SK-N-SH (cell line): ENCODE measurements around the gene CBFA2T2. TPM values are rescaled to one million over a fixed set of nuclear protein-coding genes. Genes with fewer than 3 reads are reported as not detected.

Source experiments
- CTCF ChIA-PET: fragments of 300-600, 350-600 bp; formaldehyde crosslinking; extraction: SDS; loops from one replicate; lab custom pipeline; 2021; lab: Yijun Ruan, JAX
- POLR2A ChIA-PET: fragments of 350-600 bp; sonication (Branson Sonifier 250); formaldehyde crosslinking; extraction: SDS; loops from one replicate; lab custom pipeline; 2020; ENCODE audit warnings: antibody characterized with exemption, inconsistent platforms; lab: Yijun Ruan, JAX
- DNase-seq: peaks from one replicate; pipeline ENCODE4 v3.0.0; 2012
- H2AFZ ChIP-seq: fragments of 200-600 bp; sonication (generic); 2 replicates; pipeline ENCODE4 v1.8.1; 2016; ENCODE audit warnings: antibody characterized with exemption, mild to moderate bottlenecking, low read depth
- H3F3A ChIP-seq: fragments of 200-600 bp; sonication (generic); replicated peaks from 2 replicates; pipeline ENCODE3; 2016; ENCODE audit warnings: antibody characterized with exemption, mild to moderate bottlenecking; ENCODE audit not compliant: insufficient read depth
- H3K27ac ChIP-seq, 2 experiments: fragments of 200-500 bp in 1 of 2; fragments of 200-600 bp in 1 of 2; sonication (Bioruptor generic) in 1 of 2; sonication (generic), shearing (Covaris generic) in 1 of 2; 2 replicates each; pipeline versions ENCODE4 v1.5.1 to v1.6.1; 2014 to 2016; ENCODE audit warnings: low read depth in 2 of 2, inconsistent platforms in 1 of 2, low read length in 1 of 2, mild to moderate bottlenecking in 1 of 2, mixed read lengths in 1 of 2
- H3K27me3 ChIP-seq: fragments of 200-600 bp; sonication (generic), shearing (Covaris generic); 2 replicates; pipeline ENCODE4 v1.6.1; 2016; ENCODE audit warnings: mixed run types; ENCODE audit not compliant: insufficient read depth
- H3K36me3 ChIP-seq, 2 experiments: fragments of 200-500 bp in 1 of 2; fragments of 200-600 bp in 1 of 2; sonication (Bioruptor generic) in 1 of 2; sonication (generic) in 1 of 2; replicated peaks in 1 of 2; 2 replicates each; pipeline versions ENCODE3 to v1.5.1; 2014 to 2016; ENCODE audit warnings: low read length in 1 of 2, mild to moderate bottlenecking in 1 of 2; ENCODE audit not compliant: insufficient read depth in 2 of 2, control insufficient read depth in 1 of 2
- H3K4me1 ChIP-seq, 2 experiments: fragments of 200-500 bp in 1 of 2; fragments of 200-600 bp in 1 of 2; sonication (Bioruptor generic) in 1 of 2; sonication (generic), shearing (Covaris generic) in 1 of 2; 2 replicates each; pipeline versions ENCODE4 v1.5.1 to v1.6.1; 2014 to 2016; ENCODE audit warnings: low read depth in 1 of 2, low read length in 1 of 2, mixed run types in 1 of 2; ENCODE audit not compliant: insufficient read depth in 2 of 2, control insufficient read depth in 1 of 2
- H3K4me2 ChIP-seq: fragments of 200-600 bp; sonication (generic), shearing (Covaris generic); 2 replicates; pipeline ENCODE4 v1.6.1; 2017; ENCODE audit warnings: mixed run types
- H3K4me3 ChIP-seq, 2 experiments: fragments of 200-500 bp in 1 of 2; fragments of 200-600 bp in 1 of 2; sonication (Bioruptor generic) in 1 of 2; sonication (generic), shearing (Covaris generic) in 1 of 2; 2 replicates each; pipeline versions ENCODE4 v1.5.1 to v1.8.1; 2014 to 2016; ENCODE audit warnings: low read depth in 2 of 2, inconsistent platforms in 1 of 2, low read length in 1 of 2, mild to moderate bottlenecking in 1 of 2, mixed read lengths in 1 of 2, moderate library complexity in 1 of 2
- H3K79me2 ChIP-seq: fragments of 200-600 bp; sonication (generic); 2 replicates; pipeline ENCODE4 v1.8.1; 2017; ENCODE audit warnings: mild to moderate bottlenecking; ENCODE audit not compliant: insufficient read depth
- H3K9ac ChIP-seq: fragments of 200-600 bp; sonication (generic); 2 replicates; pipeline ENCODE4 v1.6.1; 2017; ENCODE audit warnings: mixed run types
- H3K9me2 ChIP-seq: fragments of 200-600 bp; sonication (generic); 2 replicates; pipeline ENCODE4 v1.6.1; 2017; ENCODE audit warnings: mixed run types
- H3K9me3 ChIP-seq: fragments of 200-600 bp; sonication (generic); 2 replicates; pipeline ENCODE4 v1.6.1; 2017; ENCODE audit warnings: mixed run types, mild to moderate bottlenecking, moderate library complexity
- H4K20me1 ChIP-seq: fragments of 200-600 bp; sonication (generic); 2 replicates; pipeline ENCODE4 v1.6.1; 2017; ENCODE audit warnings: mild to moderate bottlenecking, mixed run types; ENCODE audit not compliant: insufficient read depth
- CHD2 ChIP-seq: fragments of 150-350 bp; IDR thresholded peaks from 2 replicates; pipeline ENCODE4 v1.6.1; 2018; ENCODE audit warnings: low read length; ENCODE audit not compliant: partially characterized antibody
- FOSL2 ChIP-seq: IDR thresholded peaks from 2 replicates; pipeline ENCODE4 v1.4.0; 2012; ENCODE audit warnings: low read depth, mild to moderate bottlenecking, moderate library complexity, borderline replicate concordance
- FOXJ3 ChIP-seq: sonication (generic); formaldehyde crosslinking; IDR thresholded peaks from 2 replicates; pipeline ENCODE4 v1.5.1; 2020; ENCODE audit warnings: mild to moderate bottlenecking, missing genetic modification reagents
- GATA2 ChIP-seq: sonication (generic); formaldehyde crosslinking; IDR thresholded peaks from 2 replicates; pipeline ENCODE4 v1.5.0; 2020; ENCODE audit warnings: mild to moderate bottlenecking, missing genetic modification reagents
- MXI1 ChIP-seq: IDR thresholded peaks from 2 replicates; pipeline ENCODE4 v1.6.1; 2012; ENCODE audit warnings: mild to moderate bottlenecking, low read depth, low read length, improper control_type of control experiment
- RAD21 ChIP-seq: IDR thresholded peaks from 2 replicates; pipeline ENCODE4 v1.6.1; 2012; ENCODE audit warnings: mild to moderate bottlenecking, low read length
- RCOR1 ChIP-seq: fragments of 150-350 bp; IDR thresholded peaks from 2 replicates; pipeline ENCODE4 v1.6.1; 2017; ENCODE audit warnings: antibody characterized with exemption, low read length
- RFX5 ChIP-seq: IDR thresholded peaks from 2 replicates; pipeline ENCODE4 v1.6.1; 2012; ENCODE audit warnings: mild to moderate bottlenecking, improper control_type of control experiment, low read length
- SMC3 ChIP-seq: IDR thresholded peaks from 2 replicates; pipeline ENCODE4 v1.6.1; 2012; ENCODE audit warnings: low read depth, low read length, improper control_type of control experiment
- TAF1 ChIP-seq: IDR thresholded peaks from 2 replicates; pipeline ENCODE4 v1.6.1; 2012; ENCODE audit warnings: low read depth, mild to moderate bottlenecking, low read length, moderate library complexity, borderline replicate concordance
- TCF12 ChIP-seq: IDR thresholded peaks from 2 replicates; pipeline ENCODE4 v1.4.0; 2012
- TEAD4 ChIP-seq: IDR thresholded peaks from 2 replicates; pipeline ENCODE4 v1.4.0; 2012; ENCODE audit warnings: mild to moderate bottlenecking, borderline replicate concordance; ENCODE audit not compliant: insufficient read depth
- YY1 ChIP-seq: IDR thresholded peaks from 2 replicates; pipeline ENCODE4 v1.4.0; 2012; ENCODE audit warnings: low read depth, mild to moderate bottlenecking
- WGBS: methylation state at CpG from one replicate; pipeline ENCODE4 v1.1.6; 2017; ENCODE audit warnings: low lambda C conversion rate; 5-methylcytosine and 5-hydroxymethylcytosine counted together
- polyA plus RNA-seq, 3 experiments: library from polyadenylated mRNA; depleted of rRNA; stranded (reverse); fragments of >200 nt; gene quantifications; 2 replicates each; pipeline ENCODE4 v1.2.3, GENCODE V29; 2012
- TF ChIP-seq, protein P1 (sequence below): IDR thresholded peaks from 2 replicates; pipeline ENCODE4 v1.4.0; 2012; ENCODE audit warnings: low read depth
- TF ChIP-seq, protein P2 (sequence below): fragments of 150-350 bp; IDR thresholded peaks from 2 replicates; pipeline ENCODE4 v1.6.1; 2016; ENCODE audit warnings: mild to moderate bottlenecking, low read depth, low read length
- TF ChIP-seq, protein P3 (sequence below): IDR thresholded peaks from 2 replicates; pipeline ENCODE4 v1.6.1; 2012; ENCODE audit warnings: mild to moderate bottlenecking, low read depth, low read length, moderate library complexity
- TF ChIP-seq, protein P4 (sequence below): IDR thresholded peaks from 2 replicates; pipeline ENCODE4 v1.4.0; 2012; ENCODE audit warnings: low read depth, borderline replicate concordance

Gene CBFA2T2
- polyA plus RNA-seq, 1 of the 3 experiments (the other 2 are of a cell fraction) = 11.0 TPM

- no peaks in the 10 kb centered on the region for H3K9me2 ChIP-seq
- H3K9ac ChIP-seq = no peak overlapping the region
- 94% methylated on average over 4 of the region's 4 CpGs for WGBS
- H3K4me2 ChIP-seq = no peak overlapping the region
- no peaks in the 10 kb centered on the region for H3K27me3 ChIP-seq
- H3K36me3 ChIP-seq = peaks cover 0 to 7% of the 10 kb centered on the region in 2 experiments
- H3F3A ChIP-seq = no peaks in the 10 kb centered on the region
- no peaks in the 10 kb centered on the region for H4K20me1 ChIP-seq
- no peaks in the 10 kb centered on the region for H3K79me2 ChIP-seq
- DNase-seq = no peak
- H3K27ac ChIP-seq = no peak overlapping the region
- CTCF ChIA-PET = interaction anchor here (1.0 to 1.3 kb wide), 2 partner anchors 9 to 201 kb away, joined by 3 read pairs; no protein-coding TSS in a partner anchor
- no peak overlapping the region for H2AFZ ChIP-seq
- TF ChIP-seq, protein P1, sequence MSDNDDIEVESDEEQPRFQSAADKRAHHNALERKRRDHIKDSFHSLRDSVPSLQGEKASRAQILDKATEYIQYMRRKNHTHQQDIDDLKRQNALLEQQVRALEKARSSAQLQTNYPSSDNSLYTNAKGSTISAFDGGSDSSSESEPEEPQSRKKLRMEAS = no peak
- TF ChIP-seq, protein P2, sequence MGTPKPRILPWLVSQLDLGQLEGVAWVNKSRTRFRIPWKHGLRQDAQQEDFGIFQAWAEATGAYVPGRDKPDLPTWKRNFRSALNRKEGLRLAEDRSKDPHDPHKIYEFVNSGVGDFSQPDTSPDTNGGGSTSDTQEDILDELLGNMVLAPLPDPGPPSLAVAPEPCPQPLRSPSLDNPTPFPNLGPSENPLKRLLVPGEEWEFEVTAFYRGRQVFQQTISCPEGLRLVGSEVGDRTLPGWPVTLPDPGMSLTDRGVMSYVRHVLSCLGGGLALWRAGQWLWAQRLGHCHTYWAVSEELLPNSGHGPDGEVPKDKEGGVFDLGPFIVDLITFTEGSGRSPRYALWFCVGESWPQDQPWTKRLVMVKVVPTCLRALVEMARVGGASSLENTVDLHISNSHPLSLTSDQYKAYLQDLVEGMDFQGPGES = no peak
- TF ChIP-seq GATA2 (CRISPR knock-in tag) = no peak
- no peak for TF ChIP-seq TCF12
- TF ChIP-seq TEAD4 = no peak
- no peak for TF ChIP-seq YY1
- TF ChIP-seq SMC3 = no peak
- TF ChIP-seq, protein P3, sequence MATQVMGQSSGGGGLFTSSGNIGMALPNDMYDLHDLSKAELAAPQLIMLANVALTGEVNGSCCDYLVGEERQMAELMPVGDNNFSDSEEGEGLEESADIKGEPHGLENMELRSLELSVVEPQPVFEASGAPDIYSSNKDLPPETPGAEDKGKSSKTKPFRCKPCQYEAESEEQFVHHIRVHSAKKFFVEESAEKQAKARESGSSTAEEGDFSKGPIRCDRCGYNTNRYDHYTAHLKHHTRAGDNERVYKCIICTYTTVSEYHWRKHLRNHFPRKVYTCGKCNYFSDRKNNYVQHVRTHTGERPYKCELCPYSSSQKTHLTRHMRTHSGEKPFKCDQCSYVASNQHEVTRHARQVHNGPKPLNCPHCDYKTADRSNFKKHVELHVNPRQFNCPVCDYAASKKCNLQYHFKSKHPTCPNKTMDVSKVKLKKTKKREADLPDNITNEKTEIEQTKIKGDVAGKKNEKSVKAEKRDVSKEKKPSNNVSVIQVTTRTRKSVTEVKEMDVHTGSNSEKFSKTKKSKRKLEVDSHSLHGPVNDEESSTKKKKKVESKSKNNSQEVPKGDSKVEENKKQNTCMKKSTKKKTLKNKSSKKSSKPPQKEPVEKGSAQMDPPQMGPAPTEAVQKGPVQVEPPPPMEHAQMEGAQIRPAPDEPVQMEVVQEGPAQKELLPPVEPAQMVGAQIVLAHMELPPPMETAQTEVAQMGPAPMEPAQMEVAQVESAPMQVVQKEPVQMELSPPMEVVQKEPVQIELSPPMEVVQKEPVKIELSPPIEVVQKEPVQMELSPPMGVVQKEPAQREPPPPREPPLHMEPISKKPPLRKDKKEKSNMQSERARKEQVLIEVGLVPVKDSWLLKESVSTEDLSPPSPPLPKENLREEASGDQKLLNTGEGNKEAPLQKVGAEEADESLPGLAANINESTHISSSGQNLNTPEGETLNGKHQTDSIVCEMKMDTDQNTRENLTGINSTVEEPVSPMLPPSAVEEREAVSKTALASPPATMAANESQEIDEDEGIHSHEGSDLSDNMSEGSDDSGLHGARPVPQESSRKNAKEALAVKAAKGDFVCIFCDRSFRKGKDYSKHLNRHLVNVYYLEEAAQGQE = no peak
- TF ChIP-seq, all 33 proteins: peak for 0
- H3K4me3 ChIP-seq = no peak overlapping the region
- POLR2A ChIA-PET = no interaction called here
- no peaks in the 10 kb centered on the region for H3K9me3 ChIP-seq
- peaks cover 0 to 10% of the 10 kb centered on the region in 2 experiments; a peak in 1 of 4 replicates for H3K4me1 ChIP-seq
Observed at GRCh38 chr20:33658929-33659328, 169.0 kb downstream of the CBFA2T2 start.

DNA sequence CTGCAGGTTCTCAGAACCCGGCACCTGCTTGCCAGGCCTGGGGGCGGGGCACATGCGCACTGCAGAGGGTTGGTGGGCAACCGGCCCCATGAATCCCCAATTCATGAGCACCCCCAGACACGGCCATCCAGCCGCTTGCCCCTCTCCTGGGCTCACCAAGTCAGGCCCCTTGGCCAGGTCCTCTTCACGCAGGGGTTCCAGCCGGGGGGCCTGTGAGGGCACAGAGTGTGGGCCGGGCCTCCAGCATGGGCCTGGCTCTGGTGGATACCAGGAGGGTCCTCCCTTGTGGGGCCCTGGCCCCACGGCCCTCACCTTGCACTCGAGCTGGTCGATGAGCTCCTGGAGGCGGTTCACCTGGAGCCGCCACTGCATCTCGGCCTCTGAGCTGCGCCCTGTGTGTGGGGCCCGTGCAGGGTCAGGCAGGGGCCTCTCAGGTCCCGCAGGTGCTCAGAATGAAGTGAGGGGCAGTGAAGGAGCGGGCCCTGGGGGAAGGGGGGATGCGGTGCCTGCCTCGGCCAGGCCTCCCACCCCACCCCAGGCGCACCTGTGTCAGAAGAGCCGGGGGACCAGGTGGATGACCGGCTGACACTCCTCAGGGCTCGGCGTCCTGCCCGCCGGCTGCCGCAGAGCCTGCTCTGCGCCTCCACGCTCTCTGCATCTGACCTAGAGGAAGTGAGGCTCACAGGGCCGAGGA is 169.6 kb downstream of the CBFA2T2 start:
- peaks cover 0 to 15% of the 10 kb centered on the region in 2 experiments; a peak in 1 of 4 replicates for H3K4me1 ChIP-seq
- no peaks in the 10 kb centered on the region for H3K9me3 ChIP-seq
- no peaks in the 10 kb centered on the region for H4K20me1 ChIP-seq
- ChIA-PET POLR2A (no interaction called here), CTCF (interaction anchor here (1.0 to 1.3 kb wide), 2 partner anchors 9 to 202 kb away, joined by 3 read pairs; no protein-coding TSS in a partner anchor)
- DNase-seq = no peak
- H2AFZ ChIP-seq = no peak overlapping the region
- no peak overlapping the region for H3K4me3 ChIP-seq
- H3K27ac ChIP-seq = no peak overlapping the region
- no peak overlapping the region for H3K4me2 ChIP-seq
- H3K9me2 ChIP-seq = no peaks in the 10 kb centered on the region
- H3K9ac ChIP-seq = no peak overlapping the region
- H3F3A ChIP-seq = no peaks in the 10 kb centered on the region
- WGBS = 95% methylated on average over 7 of the region's 32 CpGs
- peaks cover 0 to 7% of the 10 kb centered on the region in 2 experiments for H3K36me3 ChIP-seq
- no peaks in the 10 kb centered on the region for H3K79me2 ChIP-seq
- H3K27me3 ChIP-seq = no peaks in the 10 kb centered on the region
- TF ChIP-seq RAD21 = no peak
- TF ChIP-seq, protein P4, sequence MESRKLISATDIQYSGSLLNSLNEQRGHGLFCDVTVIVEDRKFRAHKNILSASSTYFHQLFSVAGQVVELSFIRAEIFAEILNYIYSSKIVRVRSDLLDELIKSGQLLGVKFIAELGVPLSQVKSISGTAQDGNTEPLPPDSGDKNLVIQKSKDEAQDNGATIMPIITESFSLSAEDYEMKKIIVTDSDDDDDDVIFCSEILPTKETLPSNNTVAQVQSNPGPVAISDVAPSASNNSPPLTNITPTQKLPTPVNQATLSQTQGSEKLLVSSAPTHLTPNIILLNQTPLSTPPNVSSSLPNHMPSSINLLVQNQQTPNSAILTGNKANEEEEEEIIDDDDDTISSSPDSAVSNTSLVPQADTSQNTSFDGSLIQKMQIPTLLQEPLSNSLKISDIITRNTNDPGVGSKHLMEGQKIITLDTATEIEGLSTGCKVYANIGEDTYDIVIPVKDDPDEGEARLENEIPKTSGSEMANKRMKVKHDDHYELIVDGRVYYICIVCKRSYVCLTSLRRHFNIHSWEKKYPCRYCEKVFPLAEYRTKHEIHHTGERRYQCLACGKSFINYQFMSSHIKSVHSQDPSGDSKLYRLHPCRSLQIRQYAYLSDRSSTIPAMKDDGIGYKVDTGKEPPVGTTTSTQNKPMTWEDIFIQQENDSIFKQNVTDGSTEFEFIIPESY = no peak
- TF ChIP-seq FOSL2 = no peak
- no peak for TF ChIP-seq TAF1
- no peak for TF ChIP-seq MXI1
- no peak for TF ChIP-seq TCF12
- no peak for TF ChIP-seq FOXJ3 (CRISPR knock-in tag)
- no peak for TF ChIP-seq YY1
- no peak for TF ChIP-seq CHD2
- no peak for TF ChIP-seq RCOR1
- TF ChIP-seq SMC3 = no peak
- no peak for TF ChIP-seq RFX5
- TF ChIP-seq, protein P1 = no peak
